H9 (cell line): Measurements from ENCODE around the gene SMO. TPM values are rescaled to one million over a fixed set of nuclear protein-coding genes. Genes with fewer than 3 reads are reported as not detected.

Experiments used
- DNase-seq: peaks from one replicate; pipeline ENCODE4 v3.0.0-alpha.2; 2017
- H2AFZ ChIP-seq: one replicate; pipeline ENCODE4 v1.6.1; 2013; ENCODE audit warnings: mild to moderate bottlenecking, low read length, control low read depth, moderate library complexity
- H2AK5ac ChIP-seq: 2 replicates; pipeline ENCODE4 v1.6.1; 2013; ENCODE audit warnings: low read length, control low read depth, mixed read lengths; ENCODE audit not compliant: insufficient read length
- H2BK120ac ChIP-seq: one replicate; pipeline ENCODE4 v1.6.1; 2013; ENCODE audit warnings: low read depth, mild to moderate bottlenecking, low read length, control low read depth, inconsistent platforms; ENCODE audit not compliant: poor library complexity, severe bottlenecking
- H2BK12ac ChIP-seq: 2 replicates; pipeline ENCODE4 v1.6.1; 2013; ENCODE audit warnings: low read length, control low read depth, mixed read lengths, low read depth; ENCODE audit not compliant: insufficient read length
- H2BK15ac ChIP-seq: 2 replicates; pipeline ENCODE4 v1.6.1; 2013; ENCODE audit warnings: low read depth, low read length, control low read depth
- H2BK20ac ChIP-seq: one replicate; pipeline ENCODE4 v1.6.1; 2013; ENCODE audit warnings: low read depth, mild to moderate bottlenecking, low read length, control low read depth, inconsistent platforms; ENCODE audit not compliant: poor library complexity, severe bottlenecking
- H2BK5ac ChIP-seq: 2 replicates; pipeline ENCODE4 v1.6.1; 2013; ENCODE audit warnings: low read length, control low read depth, mixed read lengths; ENCODE audit not compliant: insufficient read length
- H3K14ac ChIP-seq: 2 replicates; pipeline ENCODE4 v1.6.1; 2013; ENCODE audit warnings: low read length, control low read depth; ENCODE audit not compliant: insufficient read depth
- H3K18ac ChIP-seq: 2 replicates; pipeline ENCODE4 v1.6.1; 2013; ENCODE audit warnings: low read depth, mild to moderate bottlenecking, mixed read lengths, low read length, control low read depth; ENCODE audit not compliant: insufficient read length
- H3K23ac ChIP-seq: 2 replicates; pipeline ENCODE4 v1.6.1; 2013; ENCODE audit warnings: low read length, control low read depth, mixed read lengths, low read depth; ENCODE audit not compliant: insufficient read length
- H3K23me2 ChIP-seq: 2 replicates; pipeline ENCODE4 v1.6.1; 2013; ENCODE audit warnings: low read depth, mild to moderate bottlenecking, mixed read lengths, low read length, control low read depth; ENCODE audit not compliant: insufficient read length, poor library complexity, severe bottlenecking
- H3K27ac ChIP-seq: 2 replicates; pipeline ENCODE4 v1.5.1; 2013; ENCODE audit warnings: low read length, control low read depth, mixed read lengths, low read depth; ENCODE audit not compliant: insufficient read length
- H3K27me3 ChIP-seq: 2 replicates; pipeline ENCODE4 v1.6.1; 2013; ENCODE audit warnings: low read length, control low read depth, inconsistent platforms; ENCODE audit not compliant: insufficient read depth
- H3K4ac ChIP-seq: 2 replicates; pipeline ENCODE4 v1.6.1; 2013; ENCODE audit warnings: low read depth, mild to moderate bottlenecking, control low read depth, inconsistent platforms, low read length, moderate library complexity
- H3K4me1 ChIP-seq: 2 replicates; pipeline ENCODE4 v1.6.1; 2013; ENCODE audit warnings: low read length, control low read depth, inconsistent platforms; ENCODE audit not compliant: insufficient read depth
- H3K4me2 ChIP-seq: 2 replicates; pipeline ENCODE4 v1.6.1; 2013; ENCODE audit warnings: low read length, control low read depth, mixed read lengths; ENCODE audit not compliant: insufficient read length, insufficient read depth
- H3K56ac ChIP-seq: 2 replicates; pipeline ENCODE4 v1.6.1; 2013; ENCODE audit warnings: low read depth, mild to moderate bottlenecking, mixed read lengths, low read length, control low read depth; ENCODE audit not compliant: insufficient read length
- H3K79me1 ChIP-seq: 2 replicates; pipeline ENCODE4 v1.6.1; 2013; ENCODE audit warnings: low read depth, mild to moderate bottlenecking, moderate library complexity, low read length, control low read depth, inconsistent platforms; ENCODE audit not compliant: insufficient read depth, poor library complexity, severe bottlenecking
- H3K79me2 ChIP-seq: 2 replicates; pipeline ENCODE4 v1.6.1; 2013; ENCODE audit warnings: low read length, control low read depth, inconsistent platforms; ENCODE audit not compliant: insufficient read depth
- H3K9ac ChIP-seq: 2 replicates; pipeline ENCODE4 v1.6.1; 2013; ENCODE audit warnings: low read length, control low read depth, mixed read lengths; ENCODE audit not compliant: insufficient read length; ENCODE audit errors: extremely low read depth
- H3K9me3 ChIP-seq: one replicate; pipeline ENCODE4 v1.6.1; 2013; ENCODE audit warnings: low read depth, low read length, inconsistent platforms; ENCODE audit not compliant: control insufficient read depth
- H3T11ph ChIP-seq: one replicate; pipeline ENCODE4 v1.6.1; 2013; ENCODE audit warnings: mild to moderate bottlenecking, low read length, control low read depth, inconsistent platforms
- H4K20me1 ChIP-seq: one replicate; pipeline ENCODE4 v1.6.1; 2013; ENCODE audit not compliant: control insufficient read depth, insufficient read length, insufficient read depth
- H4K5ac ChIP-seq: 2 replicates; pipeline ENCODE4 v1.6.1; 2013; ENCODE audit warnings: low read depth, mild to moderate bottlenecking, mixed read lengths, low read length, control low read depth; ENCODE audit not compliant: insufficient read length
- H4K8ac ChIP-seq: replicated peaks from 2 replicates; pipeline ENCODE4 v1.6.1; 2013; ENCODE audit warnings: low read length, control low read depth, mixed read lengths, low read depth; ENCODE audit not compliant: insufficient read length
- H4K91ac ChIP-seq: 2 replicates; pipeline ENCODE4 v1.6.1; 2013; ENCODE audit warnings: low read depth, mild to moderate bottlenecking, moderate library complexity, mixed read lengths, low read length, control low read depth; ENCODE audit not compliant: insufficient read length
- H3K27ac Mint-ChIP-seq, 3 experiments: 2 replicates in 2 of 3; 3 replicates in 1 of 3; pipeline ENCODE4 v1.8.0; 2020 to 2021; ENCODE audit warnings: mixed read lengths in 3 of 3, mild to moderate bottlenecking in 1 of 3, moderate library complexity in 1 of 3
- H3K27me3 Mint-ChIP-seq: 2 replicates; pipeline ENCODE4 v1.8.0; 2021; ENCODE audit warnings: low read depth, mild to moderate bottlenecking, moderate library complexity, mixed read lengths
- H3K36me3 Mint-ChIP-seq, 3 experiments: 2 replicates in 2 of 3; 3 replicates in 1 of 3; pipeline ENCODE4 v1.8.0; 2020 to 2021; ENCODE audit warnings: low read depth in 3 of 3, mixed read lengths in 3 of 3; ENCODE audit not compliant: insufficient read depth in 1 of 3
- H3K4me1 Mint-ChIP-seq, 2 experiments: 2 replicates each; pipeline ENCODE4 v1.8.0; 2020; ENCODE audit warnings: mixed read lengths in 2 of 2
- H3K4me3 Mint-ChIP-seq, 2 experiments: 2 replicates in 1 of 2; 3 replicates in 1 of 2; pipeline ENCODE4 v1.8.0; 2020 to 2021; ENCODE audit warnings: mild to moderate bottlenecking in 2 of 2, mixed read lengths in 2 of 2, moderate library complexity in 1 of 2
- H3K9me3 Mint-ChIP-seq, 2 experiments: 2 replicates in 1 of 2; 3 replicates in 1 of 2; pipeline ENCODE4 v1.8.0; 2020; ENCODE audit warnings: mild to moderate bottlenecking in 2 of 2, mixed read lengths in 2 of 2, moderate library complexity in 1 of 2
- WGBS: extraction: QIAGEN DNeasy Blood & Tissue Kit; methylation state at CpG from one replicate; pipeline ENCODE4 v1.1.7; 2013; ENCODE audit warnings: missing lambda C conversion rate, low lambda C conversion rate, mixed read lengths; ENCODE audit not compliant: insufficient read length; ENCODE audit errors: extremely low coverage; 5-methylcytosine and 5-hydroxymethylcytosine counted together
- total RNA-seq: library from RNA; stranded (reverse); gene quantifications from 2 replicates; pipeline ENCODE4 v1.2.1, GENCODE V29; 2021
- TF ChIP-seq, protein P1 (sequence below): fragments of 200-600 bp; sonication (generic); conservative IDR thresholded peaks from 3 replicates; pipeline ENCODE4 v1.8.0; 2021; ENCODE audit warnings: antibody characterized with exemption, mild to moderate bottlenecking

The SMO gene
- total RNA-seq, 1 experiment from 2014 or later: 66.8 TPM

DNA sequence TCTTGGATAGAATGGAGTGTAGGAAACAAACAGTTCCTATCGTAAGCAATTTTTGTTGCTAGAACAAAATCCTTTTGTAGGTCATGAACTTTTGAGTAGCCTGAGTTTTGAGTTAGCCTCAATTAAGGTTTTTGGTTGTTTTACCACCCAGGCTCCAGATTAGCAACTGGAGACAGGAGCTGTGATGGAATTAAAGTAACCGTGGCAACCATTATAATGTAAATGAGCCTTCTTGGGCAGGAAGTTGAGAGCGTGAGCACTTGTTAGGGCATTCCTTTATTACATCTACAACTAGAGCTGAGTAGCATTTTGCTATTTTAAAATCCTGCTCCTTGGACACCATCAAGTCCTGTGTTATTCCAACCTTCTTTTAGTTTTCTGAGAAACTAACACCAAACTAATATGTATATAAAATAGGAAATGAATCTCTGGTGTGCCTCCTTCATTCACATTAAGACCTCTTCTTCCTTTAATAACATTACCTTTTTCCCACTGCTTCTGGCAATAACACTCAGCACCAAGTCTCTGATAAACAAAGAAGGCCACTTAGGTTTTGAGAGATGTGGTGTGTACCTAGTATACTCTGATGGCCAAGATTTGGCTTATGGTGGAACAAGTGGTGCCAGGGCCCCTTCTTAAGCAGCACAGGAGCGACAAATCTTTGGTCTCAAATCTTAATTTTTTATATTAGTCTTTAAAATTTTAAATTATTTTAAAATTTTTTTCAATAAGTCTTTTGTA is 70.4 kb downstream of the SMO start:
- no peak overlapping the region for H4K91ac ChIP-seq
- H2AFZ ChIP-seq: no peak overlapping the region
- peaks cover 51 to 57% of the 10 kb centered on the region in 2 experiments for H3K4me1 Mint-ChIP-seq
- H3K27me3 ChIP-seq: no peaks in the 10 kb centered on the region
- H3K36me3 Mint-ChIP-seq: no peaks in the 10 kb centered on the region; a peak in 3 of 7 replicates
- H2BK12ac ChIP-seq: no peak overlapping the region
- H4K20me1 ChIP-seq: no peaks in the 10 kb centered on the region
- peak overlapping the region; percentile 88 for H3T11ph ChIP-seq
- no peak overlapping the region for H3K23ac ChIP-seq
- peaks cover 11% of the 10 kb centered on the region; the same call in 1 of the 2 replicates for H3K4me1 ChIP-seq
- H3K79me2 ChIP-seq: peaks cover 2% of the 10 kb centered on the region; the same call in 1 of the 2 replicates
- H2BK20ac ChIP-seq: no peak overlapping the region
- no peak overlapping the region for H2BK5ac ChIP-seq
- no peak overlapping the region for H3K56ac ChIP-seq
- H3K27ac ChIP-seq: peak overlapping the region; percentile 86
- DNase-seq: peak; percentile 58
- H3K14ac ChIP-seq: no peak overlapping the region
- no peak overlapping the region for H3K4ac ChIP-seq
- H4K8ac ChIP-seq: no peak overlapping the region
- peak overlapping the region; percentile 96 to 99 (median 98) for H3K27ac Mint-ChIP-seq
- WGBS: no CpG with 5 or more reads among the region's 4 CpGs
- no peak overlapping the region for H2AK5ac ChIP-seq
- H4K5ac ChIP-seq: no peak overlapping the region
- no peaks in the 10 kb centered on the region for H3K79me1 ChIP-seq
- peak overlapping the region; percentile 15 for H3K4me2 ChIP-seq
- no peaks in the 10 kb centered on the region for H3K23me2 ChIP-seq
- TF ChIP-seq, protein P1, sequence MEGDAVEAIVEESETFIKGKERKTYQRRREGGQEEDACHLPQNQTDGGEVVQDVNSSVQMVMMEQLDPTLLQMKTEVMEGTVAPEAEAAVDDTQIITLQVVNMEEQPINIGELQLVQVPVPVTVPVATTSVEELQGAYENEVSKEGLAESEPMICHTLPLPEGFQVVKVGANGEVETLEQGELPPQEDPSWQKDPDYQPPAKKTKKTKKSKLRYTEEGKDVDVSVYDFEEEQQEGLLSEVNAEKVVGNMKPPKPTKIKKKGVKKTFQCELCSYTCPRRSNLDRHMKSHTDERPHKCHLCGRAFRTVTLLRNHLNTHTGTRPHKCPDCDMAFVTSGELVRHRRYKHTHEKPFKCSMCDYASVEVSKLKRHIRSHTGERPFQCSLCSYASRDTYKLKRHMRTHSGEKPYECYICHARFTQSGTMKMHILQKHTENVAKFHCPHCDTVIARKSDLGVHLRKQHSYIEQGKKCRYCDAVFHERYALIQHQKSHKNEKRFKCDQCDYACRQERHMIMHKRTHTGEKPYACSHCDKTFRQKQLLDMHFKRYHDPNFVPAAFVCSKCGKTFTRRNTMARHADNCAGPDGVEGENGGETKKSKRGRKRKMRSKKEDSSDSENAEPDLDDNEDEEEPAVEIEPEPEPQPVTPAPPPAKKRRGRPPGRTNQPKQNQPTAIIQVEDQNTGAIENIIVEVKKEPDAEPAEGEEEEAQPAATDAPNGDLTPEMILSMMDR: no peak
- H3K27me3 Mint-ChIP-seq: no peaks in the 10 kb centered on the region
- peak overlapping the region; percentile 45 to 57; a peak in 4 of 5 replicates for H3K4me3 Mint-ChIP-seq
- H3K9me3 ChIP-seq: no peaks in the 10 kb centered on the region
- H2BK15ac ChIP-seq: no peak overlapping the region
- peak overlapping the region; percentile 40 for H2BK120ac ChIP-seq
- no peaks in the 10 kb centered on the region for H3K9me3 Mint-ChIP-seq
- no peak overlapping the region for H3K18ac ChIP-seq
- no peak overlapping the region for H3K9ac ChIP-seq
